Measurements from ENCODE around the gene ARHGEF4.

ARHGEF4 gene

DNA sequence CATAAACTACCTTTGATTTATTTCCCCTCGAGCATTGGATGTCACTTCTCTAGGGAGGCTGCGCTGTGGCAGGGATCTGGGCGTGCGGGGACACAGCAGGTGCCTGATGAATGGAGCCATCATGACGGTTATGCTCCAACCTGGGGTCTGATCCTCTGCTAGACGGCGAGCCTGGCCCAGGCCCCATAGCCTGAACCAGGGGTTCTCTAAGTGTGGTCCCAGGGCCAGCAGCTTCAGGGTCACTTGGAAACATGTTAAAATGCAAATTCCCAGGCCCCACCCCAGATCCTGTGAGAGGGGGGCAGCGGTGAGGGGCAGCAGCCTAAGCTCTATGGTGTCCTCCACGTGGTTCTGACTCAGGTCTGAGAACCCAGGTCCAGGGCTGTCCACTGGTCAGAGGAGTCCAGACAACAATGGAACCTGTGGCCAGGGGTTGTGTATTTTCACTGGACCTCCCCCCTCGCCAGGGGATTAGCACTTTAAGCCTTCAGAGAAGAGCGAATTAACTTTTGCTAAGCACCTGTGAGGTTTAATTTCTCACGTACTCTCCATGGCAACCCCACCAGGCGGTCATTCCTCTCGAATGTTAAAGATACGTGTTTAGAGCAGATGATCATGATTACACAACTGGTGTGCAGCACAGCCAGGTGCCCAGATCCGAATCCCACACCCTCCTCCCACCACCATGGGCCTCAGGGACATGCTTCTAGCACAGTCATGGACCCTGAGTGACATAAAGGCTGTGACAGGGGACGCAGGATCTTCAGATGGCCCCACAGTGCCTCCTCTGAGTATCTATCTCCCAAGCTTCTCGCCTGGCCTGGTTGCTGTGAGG lies 1.6 kb upstream of the ARHGEF4 start:
- DNase-seq: no peak

DNA sequence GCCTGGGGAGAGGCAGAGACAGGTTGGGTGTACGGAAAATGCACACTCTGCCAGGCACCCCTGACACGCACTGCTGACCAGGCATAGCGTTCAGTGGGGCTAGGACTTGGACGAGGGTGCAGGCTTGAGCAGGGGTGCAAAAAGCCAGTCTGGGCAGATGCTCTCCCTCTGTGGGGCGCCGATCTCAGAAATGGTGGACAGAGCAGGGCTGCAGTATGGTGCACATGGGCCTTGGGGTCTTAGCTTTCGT lies 1.0 kb upstream of the ARHGEF4 start:
- no peak for DNase-seq

DNA sequence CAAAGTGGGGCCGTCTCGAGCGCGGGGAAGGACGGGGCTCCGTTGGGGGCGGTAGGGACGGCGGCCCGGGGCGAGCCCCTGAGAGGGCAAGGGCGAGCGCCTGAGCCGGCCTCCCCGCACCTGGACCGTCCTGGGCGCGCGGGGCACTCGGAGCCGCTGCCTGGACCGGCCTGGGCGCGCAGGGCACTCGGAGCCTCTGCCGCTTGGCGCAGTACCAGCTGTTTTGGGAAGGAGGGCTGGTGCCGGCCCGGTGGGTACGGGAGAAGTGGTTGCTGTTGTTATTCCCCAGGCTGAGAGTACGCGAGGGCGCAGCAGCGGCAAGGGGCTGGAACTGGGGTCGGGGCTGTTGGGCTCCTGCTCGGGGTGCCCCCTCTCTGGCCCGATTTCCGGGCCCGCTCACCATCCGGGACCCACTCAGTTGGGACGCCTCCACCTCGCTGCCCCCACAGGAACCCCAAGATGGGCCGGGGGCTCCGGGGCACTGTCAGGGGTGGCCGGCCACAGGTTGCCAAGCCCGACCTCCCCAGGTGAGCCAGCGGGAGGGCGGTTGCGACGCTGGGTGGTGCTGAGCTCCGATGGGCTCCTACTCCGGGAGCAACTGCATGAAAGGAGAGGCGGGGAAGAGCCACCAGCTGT lies 579 bp downstream of the ARHGEF4 start:
- DNase-seq: no peak

DNA sequence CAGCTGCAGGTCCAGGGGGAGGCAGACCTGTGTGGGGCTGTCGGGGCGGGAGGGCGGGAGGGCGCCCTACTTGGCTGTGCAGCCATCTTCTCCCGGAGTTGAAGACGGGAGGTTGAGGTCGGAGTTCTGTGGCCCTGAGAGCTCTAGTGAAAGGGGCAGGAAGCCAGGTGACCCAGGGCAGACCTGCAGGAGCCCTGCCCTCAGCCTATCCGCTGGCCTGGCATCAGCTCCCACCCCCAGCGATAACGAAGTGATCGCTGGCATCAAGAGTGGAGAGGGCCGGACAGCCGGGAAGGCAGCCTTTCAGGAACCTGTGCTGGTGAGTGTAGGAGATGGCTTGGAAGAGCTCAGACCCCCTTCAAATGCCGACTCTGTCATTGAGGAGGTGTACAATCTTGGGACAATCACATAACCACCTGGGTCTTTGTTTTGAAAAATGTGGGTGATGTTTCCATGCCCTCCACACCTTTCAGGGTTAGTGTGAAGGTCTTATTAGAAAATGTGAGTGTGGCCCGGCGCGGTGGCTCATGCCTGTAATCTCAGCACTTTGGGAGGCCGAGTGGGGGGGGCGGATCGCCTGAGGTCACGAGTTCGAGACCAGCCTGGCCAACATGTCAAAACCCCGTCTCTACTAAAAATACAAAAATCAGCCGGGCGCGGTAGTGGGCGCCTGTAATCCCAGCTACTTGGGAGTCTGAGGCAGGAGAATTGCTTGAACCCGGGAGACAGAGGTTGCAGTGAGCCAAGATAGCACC lies 1.3 kb downstream of the ARHGEF4 start:
- DNase-seq: no peak

DNA sequence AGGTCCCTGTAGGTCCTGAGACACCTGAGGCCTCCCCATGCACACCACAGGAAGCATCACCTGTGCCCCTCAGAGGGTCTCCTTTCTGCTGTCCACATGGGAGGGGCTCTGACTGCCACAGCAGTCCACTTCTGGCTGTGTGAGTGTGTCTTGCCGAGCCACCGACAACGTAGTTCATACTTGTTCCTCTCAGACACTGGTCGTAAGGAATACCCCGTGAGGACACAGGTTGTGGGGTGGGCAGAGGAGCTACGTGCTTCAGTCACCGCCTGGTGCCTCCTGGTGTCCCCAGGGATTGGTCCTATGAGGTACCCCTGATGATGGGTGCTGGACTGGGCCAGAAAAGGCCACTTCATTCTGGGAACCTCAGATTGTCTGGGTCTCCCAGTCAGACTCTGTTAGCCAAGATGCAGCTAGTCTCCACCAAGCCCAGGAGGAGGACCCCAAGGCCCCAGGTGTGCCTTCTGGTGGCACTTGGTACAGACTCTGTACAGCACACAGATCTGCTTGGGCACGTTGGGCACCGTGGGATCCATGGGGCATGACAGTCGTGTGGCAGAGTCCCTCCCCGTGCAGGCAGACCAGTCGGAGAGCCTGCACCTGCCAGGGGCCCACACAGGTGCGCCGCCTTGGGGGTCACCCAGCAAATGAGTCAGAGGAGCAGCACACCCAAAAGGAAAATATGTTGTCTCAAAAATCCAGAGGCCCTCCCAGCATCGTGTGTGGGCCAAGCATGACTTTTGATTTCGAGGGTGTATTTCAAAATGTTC lies 2.5 kb downstream of the ARHGEF4 start:
- DNase-seq: no peak

DNA sequence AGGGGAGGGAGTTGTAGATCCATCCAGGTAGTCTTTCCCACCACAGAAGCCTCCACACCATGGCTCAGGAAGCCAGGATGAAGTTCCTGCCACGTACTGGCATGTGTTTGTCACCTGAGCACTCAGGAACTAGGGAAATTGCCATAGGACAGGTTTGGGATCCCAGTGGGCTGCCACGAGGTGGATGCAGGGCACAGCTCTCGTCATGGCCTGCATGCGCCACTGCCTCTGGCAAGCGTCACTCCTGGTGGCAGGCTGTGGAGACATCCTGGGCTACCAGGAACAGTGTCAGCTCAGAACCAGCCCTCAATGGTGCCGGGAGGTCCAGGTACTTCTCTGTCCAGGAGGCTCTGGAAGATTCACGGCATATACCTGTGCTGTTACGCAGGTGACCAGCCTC lies 3.8 kb downstream of the ARHGEF4 start:
- DNase-seq: no peak

DNA sequence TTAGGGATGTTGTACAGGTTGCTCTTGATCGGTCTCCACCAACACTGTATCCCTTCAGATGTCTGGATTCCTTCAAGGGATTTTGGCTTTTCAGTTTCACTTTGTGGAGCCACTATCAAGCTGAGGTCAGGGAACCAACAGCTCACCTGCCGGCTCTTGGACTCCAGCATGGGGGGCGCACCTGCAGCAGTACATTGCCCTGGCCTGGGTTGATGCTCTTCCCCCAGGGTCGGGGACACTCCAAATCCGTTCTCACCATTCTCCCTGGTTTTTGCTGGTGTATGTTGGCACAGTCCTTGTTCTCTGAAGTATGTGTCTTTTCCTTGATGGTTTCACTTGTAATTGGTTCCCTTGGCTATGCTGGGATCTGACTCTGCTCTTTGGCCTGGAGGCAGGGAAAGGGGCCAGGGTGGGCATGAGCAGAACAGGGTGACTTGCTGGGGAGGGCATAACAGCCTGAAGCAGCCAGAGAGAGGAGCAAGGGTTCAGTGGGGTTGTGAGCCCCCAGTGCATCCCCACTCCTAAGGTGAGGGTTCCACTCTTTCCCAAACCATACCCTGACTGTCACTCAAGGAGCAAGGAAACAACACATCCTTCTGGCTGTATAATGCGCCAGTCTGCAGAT lies 5.1 kb downstream of the ARHGEF4 start:
- DNase-seq: no peak

DNA sequence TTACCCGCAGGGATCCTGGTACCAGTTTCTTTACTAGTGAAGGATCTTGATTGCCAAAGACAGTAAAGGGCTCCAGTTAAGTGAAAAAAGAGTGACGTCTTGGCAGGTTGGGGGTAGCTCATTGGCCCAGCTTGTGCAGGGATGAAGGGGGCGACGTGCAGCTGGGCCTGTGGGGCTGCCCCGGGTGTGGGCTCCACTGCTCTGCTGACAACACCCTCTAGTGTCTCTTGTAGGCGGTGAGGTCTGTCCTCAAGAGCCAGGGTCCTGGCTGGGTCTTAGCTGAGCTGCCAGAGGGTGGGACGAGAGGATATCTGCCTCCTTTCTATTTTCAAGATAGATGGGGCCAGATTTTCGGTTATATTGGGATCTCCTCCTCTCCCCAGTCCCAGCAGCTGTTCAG lies 6.1 kb downstream of the ARHGEF4 start:
- no peak for DNase-seq

DNA sequence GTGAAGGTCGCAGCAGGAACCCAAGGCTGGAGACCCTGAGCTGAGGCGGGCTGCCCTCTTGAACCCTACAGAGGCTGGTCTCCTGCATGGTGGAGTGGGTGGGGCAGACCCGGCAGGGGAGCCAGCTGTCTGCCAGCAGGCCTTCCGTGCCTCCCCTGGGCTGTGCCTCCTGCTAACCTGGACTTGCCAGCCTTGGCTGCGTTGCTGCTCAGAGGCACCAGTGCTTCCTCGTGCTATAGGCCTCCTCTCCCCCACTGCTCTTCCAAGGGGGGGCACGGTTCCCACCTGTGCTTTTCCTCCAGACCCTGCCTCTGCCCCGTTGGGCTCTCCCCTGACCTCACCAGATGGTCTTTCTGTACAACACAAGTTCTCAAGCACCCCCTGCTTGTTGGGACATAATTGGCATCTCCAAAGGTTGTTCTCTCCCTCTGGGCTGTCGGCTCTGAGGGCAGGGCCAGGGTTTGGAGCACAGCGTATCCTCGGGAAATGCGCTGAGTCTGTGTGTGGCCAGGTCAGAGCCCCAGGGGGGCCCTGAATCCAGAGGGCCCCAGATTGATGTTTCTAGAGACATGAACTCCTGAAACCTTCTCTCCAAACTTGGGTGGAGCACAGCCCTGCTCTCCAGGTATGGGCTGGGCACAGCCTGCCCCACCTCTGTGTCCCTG lies 6.7 kb downstream of the ARHGEF4 start:
- no peak for DNase-seq

DNA sequence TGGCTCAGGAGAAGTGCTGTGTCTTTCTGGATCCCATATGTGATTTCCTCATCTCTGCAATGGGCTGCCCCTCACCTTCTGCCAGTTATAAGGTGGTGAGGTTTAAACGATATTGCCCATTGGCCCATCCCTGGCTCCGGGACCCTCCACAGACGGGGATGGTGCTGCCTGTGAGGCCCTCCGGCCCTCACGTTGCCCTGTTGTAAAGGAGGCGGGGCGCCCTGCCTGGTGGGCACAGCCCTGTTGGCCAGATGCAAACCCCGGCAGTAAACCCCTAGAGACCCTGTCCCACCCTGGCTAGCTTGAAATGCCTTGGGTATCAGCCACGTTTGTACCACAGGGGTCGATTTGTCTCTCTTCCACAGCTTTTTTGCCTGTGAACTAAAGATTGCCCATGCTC lies 7.4 kb downstream of the ARHGEF4 start:
- DNase-seq: no peak

DNA sequence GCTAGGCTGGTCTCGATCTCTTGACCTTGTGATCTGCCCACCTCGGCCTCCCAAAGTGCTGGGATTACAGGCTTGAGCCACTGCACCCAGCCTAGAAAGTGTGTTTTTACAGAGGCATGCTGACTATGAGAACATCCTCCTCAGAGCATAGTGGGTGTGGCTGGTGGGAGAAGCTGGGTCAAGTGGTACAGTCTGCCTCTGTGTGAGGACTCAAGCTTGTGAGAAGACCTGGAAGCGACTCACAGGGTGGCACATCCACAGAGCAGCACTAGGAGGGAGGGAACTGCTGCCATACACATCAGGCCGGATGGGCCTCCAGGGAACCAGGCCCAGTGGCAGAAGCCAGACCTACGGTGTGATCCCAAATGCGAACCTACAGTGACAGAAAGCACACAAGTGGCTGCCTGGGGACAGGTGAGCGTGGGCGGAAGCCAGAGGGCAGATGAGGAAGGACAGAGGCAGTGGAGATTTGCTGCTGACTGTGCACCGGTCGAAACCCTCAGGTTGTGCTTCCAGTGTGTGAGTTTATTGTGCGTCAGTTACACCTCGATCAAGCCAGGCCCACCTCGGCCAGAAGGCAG lies 8.9 kb downstream of the ARHGEF4 start:
- DNase-seq: no peak

DNA sequence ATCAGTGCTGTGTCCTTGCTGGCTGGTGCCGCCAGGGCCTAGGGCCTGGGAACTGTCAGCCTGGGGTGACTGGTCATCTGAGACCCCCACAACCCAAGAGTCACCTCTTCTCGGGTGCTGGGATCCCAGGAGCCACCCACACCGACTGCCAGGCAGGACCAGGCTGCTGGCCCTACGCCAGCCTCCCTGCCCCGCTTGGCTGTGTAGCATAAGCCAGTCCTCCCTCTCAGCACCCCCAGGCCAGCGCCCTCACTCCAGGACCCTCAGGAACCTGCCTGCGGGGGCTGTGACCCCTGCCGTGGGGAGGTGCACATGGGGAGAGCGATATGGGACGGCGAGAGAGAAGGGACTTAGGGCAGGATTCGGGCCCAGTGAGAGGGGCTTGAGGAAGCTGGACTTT lies 9.5 kb downstream of the ARHGEF4 start:
- no peak for DNase-seq

DNA sequence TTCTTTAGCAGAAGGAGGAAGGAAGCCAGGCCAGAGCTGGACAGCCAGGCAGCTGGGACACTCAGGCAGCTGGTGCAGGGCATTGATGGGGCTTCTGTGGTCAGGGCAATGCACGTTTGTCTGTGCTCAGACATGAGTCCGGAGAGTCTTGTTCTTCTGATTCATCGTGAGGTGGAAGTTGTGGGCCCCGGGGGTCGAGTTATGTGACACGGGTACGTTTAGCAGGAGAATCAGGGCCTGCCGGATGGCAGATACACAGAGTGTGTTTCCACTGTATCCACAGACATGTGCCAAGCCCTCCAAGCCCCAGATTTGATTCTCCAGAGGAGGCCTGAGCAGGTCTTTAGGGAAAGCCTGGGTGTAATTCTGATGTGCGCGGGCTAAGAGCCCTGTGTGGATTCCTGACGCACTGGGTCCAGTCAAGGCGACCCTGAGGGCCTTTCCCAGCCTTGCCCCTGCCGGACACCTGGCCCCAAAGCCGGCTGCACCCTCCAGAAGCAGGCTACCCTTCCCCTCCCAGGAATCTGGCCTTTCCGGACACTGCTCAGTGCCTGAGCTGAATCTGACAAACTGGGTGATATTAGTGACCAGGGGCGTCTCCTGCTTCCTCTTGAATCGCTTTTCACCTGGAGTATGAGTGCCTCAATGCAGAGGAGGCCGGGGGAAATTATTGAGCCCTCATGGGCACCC lies 10.1 kb downstream of the ARHGEF4 start:
- no peak for DNase-seq

DNA sequence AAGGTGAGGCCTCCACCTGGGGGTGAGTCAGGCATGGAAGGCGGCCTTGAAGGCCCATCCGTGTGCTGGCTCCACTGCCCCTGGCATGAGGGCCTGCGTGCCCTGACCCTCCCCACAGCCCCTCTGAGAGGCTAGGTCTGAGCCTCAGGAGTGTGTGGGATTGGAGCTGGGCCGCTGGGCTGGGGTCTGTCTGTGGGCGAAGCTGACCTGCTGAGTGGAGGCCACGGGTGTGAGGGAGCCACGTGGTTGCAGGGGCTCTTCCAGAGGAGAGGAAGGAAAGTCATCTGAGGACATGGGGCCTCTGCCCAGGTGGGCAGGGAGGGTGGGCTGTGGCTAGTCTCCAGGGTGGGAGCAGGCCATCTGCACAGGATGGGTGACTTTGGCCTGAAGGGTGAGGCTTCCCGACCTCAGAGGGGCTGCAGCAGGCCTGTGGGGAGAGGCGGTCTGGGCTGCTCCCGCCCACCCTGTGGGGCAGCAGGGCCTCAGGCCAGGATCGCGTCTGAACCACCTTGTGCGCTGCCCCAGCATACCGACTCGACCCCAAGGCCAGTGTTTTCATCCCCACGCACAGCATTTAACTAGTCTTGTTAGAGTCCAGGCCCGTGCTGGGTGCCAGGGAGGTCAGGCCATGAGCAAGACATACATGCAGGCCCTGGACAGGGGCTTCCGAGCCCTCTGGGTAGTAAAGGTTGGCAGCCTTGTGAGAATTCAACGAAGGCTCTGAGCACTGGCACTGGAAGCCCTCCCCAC lies 11.2 kb downstream of the ARHGEF4 start:
- DNase-seq: no peak

DNA sequence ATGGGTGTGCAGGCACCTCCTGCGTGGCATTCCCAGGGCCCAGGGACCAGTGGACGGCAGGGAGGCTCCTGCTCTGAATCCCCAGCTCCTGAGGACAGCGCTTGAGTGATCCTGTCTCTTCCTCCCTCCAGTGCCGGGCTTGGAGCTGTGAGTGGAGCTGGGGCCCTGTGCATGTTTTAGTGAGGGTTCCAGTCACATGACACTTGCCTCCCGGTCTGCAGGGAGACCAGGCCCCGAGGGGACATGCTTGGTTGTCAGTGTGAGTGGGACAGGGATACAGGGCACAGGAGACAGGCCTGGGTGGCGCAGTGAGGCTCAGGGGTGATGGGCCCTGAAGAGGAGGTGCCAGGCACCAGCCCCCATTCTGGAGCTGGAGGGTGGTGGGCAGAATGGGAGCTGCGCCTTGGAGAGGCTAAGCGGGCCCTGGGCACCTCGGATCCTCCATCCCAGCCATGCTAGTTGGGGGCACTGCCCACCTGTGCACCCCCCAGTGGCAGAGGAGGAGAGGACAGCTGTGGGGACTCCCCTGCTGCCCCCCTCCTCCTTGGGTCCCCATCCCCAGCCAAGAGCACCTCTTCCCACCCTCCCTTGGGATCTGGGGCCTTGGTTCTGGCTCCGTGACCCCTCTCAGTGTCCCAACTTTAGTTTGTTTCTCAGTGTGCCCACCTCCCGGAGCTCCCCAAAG lies 12.0 kb downstream of the ARHGEF4 start:
- no peak for DNase-seq

DNA sequence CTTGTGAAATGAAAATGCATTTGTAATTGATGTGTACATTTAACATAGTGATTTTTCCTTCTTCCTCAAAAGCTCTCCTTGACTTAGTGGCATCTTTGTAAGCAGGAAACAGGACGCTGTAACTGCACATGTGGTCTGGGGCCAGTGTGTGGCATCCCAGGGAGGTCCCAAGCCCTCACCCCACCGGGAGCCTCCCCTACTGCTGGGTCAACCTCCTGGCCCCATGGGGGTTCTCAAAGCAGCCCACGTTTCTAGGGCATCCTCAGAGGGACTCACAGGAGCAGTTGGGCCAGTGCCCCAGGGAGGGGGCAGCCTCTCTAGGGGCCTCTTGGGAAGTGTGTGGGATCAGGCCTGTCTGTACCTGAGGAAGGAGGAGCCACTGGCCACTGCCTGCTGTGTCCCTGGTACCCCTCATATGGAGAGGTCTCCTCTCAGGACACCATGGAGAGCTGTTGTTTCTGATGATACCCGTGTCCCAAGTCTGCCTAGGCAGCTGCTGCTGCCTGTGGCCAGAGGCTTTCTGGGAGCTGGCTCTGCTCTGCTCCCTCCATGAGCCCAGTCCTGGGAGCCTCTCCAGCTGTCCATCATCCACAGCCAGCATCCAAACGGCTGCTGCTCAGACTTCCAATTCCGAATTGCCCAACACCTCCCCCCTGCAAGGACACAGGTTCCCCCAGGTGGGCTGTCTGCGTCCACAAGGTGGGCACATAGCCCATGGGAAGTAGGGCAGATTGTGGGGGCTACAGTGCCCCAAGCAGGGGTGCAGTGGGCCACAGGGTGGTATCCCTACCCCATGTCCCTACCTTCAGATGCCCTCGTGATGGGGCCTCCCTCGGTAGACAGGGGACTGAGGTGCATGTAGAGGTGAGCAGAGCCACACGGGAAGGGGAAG lies 13.4 kb downstream of the ARHGEF4 start:
- no peak for DNase-seq

DNA sequence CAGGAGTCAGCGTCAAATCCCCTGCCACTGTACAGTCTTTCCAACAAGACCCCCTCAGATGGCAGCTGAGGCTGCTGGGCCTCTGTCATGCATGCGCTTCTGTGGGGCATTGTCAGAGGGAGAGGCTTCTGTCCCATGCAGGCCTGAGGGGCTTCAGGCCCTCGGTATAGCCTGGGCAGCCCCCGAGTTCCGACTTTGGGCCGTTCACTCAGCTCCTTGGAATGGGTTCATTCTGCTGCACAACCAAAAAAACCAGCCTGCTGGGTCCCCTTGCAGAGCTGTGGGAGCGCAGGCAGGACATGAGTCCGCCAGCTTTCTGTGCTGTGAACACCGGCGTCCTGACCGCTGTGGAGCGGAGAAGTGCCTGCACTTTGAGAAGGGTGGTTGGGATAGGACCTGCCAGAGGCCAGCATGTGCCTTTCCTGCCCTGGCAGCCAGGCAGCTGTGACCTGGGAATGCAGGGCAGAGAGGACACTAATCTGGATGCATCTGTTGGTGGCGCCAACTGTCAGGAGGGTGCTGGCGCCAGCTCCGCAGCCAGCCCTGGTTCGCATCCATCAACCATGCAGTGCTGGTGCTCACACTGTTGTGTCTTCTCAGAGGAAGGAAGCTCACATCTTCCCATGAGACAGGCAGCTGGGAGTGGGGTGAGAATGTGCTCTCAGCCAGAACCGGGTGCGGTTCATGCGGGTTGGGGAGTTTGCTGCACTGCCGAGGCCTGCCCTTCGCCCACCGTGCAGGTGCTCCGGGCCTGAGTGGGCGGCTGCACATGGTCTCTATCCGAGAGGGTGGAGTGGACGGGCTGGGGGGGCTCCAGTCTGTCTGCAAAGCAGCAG lies 14.3 kb downstream of the ARHGEF4 start:
- no peak for DNase-seq

All from CD4-positive, alpha-beta T cell treated with Interleukin-1 beta for 1 hour (primary cell).